Right cardiac atrium (tissue), 5 donors: ENCODE data around the gene FGF14. TPM values are rescaled to one million over a fixed set of nuclear protein-coding genes. Genes with fewer than 3 reads are reported as not detected.

ENCODE experiments used
- ATAC-seq, 2 donors: fragments of 200-7000 bp; cut with Tn5 transposase; one replicate each; pipeline versions ENCODE4 v1.8.0 to v1.9.1; 2020; ENCODE audit warnings: moderate library complexity in 2 of 2, mild to moderate bottlenecking in 1 of 2
- DNase-seq, 3 donors: peaks; one replicate each; pipeline ENCODE4 v3.0.0-alpha.2; 2020
- H3K27ac ChIP-seq: one replicate; pipeline ENCODE4 v1.5.1; 2013; ENCODE audit warnings: mild to moderate bottlenecking, low read length, control low read depth, moderate library complexity
- H3K27me3 ChIP-seq: one replicate; pipeline ENCODE4 v1.6.1; 2013; ENCODE audit not compliant: control insufficient read depth, insufficient read depth
- H3K4me1 ChIP-seq: one replicate; pipeline ENCODE4 v1.6.1; 2013; ENCODE audit warnings: low read length; ENCODE audit not compliant: control insufficient read depth, insufficient read depth
- H3K4me3 ChIP-seq: one replicate; pipeline ENCODE4 v1.5.1; 2013; ENCODE audit warnings: low read length, control low read depth
- H3K9me3 ChIP-seq: one replicate; pipeline ENCODE4 v1.6.1; 2013; ENCODE audit warnings: low read length; ENCODE audit not compliant: control insufficient read depth
- WGBS: extraction: QIAGEN DNeasy Blood & Tissue Kit; methylation state at CpG from one replicate; pipeline ENCODE4 v1.1.7; 2013; 5-methylcytosine and 5-hydroxymethylcytosine counted together
- intact Hi-C, 4 donors: fragments of 100-400 bp; cut with DNase I; formaldehyde crosslinking; loops; one replicate each; pipeline versions ENCODE4 v1.11.0 to v1.14.0; 2022 to 2023
- polyA plus RNA-seq: library from polyadenylated mRNA; stranded (reverse); fragments of 200-250 nt; gene quantifications from one replicate; pipeline ENCODE4 v1.2.3, GENCODE V29; 2013
- total RNA-seq, 4 donors: library from RNA; stranded (reverse); fragmentation: NEBNext Ultra II Directional; extraction: Animal tissue kit (Norgen Biotek cat#: 25700); gene quantifications; one replicate each; pipeline ENCODE4 v1.2.1, GENCODE V29; 2021
- donor health status: healthy with polysubstance abuse.
- donor health status: DM: no; HTN: yes; CAD: no.
- donor health status: DM: no; HTN: no; CAD: no.
- donor health status: DM: no; HTN: yes; CAD: no; lungs with severe emphysema.
- donor health status: DM: yes; HTN: yes; CAD: no.

Gene FGF14
- total and polyA plus RNA-seq, 5 donors = 0.54 to 4.9 (median 3.0) TPM

DNA sequence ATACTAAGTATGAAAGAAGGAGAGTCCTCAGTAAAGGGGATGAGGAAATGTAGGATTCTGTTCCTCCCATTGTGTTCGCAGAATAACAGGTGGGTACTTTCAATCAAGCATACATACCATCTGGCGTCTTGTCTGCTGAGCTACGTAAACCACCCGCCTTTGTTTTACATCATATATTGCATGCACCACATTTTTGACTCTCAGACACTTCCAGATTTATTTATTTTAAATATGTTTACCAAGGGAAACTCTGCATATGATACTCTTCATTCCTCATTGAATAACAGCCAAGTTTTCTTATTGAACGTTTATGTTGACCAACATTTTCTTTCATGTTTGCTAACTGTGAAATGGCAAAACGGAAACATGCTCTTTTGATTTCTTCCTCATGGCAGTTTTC is 174.1 kb downstream of the FGF14 start:
- H3K9me3 ChIP-seq = no peaks in the 10 kb centered on the region
- no peak overlapping the region for H3K27ac ChIP-seq
- no peaks in the 10 kb centered on the region for H3K4me1 ChIP-seq
- no peaks in the 10 kb centered on the region for H3K27me3 ChIP-seq
- H3K4me3 ChIP-seq = no peak overlapping the region
- intact Hi-C loops = no loop called here
- ATAC-seq = no peak
- no peak for DNase-seq
- WGBS = 70% methylated on average over 6 of the region's 6 CpGs

DNA sequence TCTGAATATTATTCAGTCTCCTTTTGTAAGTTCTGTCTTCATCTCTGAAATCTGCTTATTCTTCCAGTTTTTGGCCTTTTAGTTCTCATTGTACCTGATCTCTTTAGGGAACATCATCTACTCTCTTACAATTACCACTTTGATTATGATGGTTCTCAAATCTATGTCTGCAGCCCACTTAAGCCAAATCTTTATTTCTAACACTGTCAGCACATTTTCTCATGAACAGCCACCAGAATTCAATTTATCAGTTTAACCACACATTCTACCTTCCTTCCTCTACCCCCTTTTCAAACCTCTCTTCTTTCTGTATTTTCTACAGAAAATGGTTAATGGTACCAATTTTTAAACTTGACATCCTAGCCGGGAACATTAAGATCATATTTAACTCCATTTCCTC is 175.3 kb downstream of the FGF14 start:
- intact Hi-C loops = no loop called here
- Histone ChIP-seq H3K27ac (no peak overlapping the region), H3K4me3 (no peak overlapping the region), H3K27me3 (no peaks in the 10 kb centered on the region), H3K9me3 (no peaks in the 10 kb centered on the region), H3K4me1 (no peaks in the 10 kb centered on the region)
- ATAC-seq (no peak), DNase-seq (no peak)
- 81% methylated on average over 1 of the region's 1 CpG for WGBS

GRCh38 chr13:102225892-102226291 is 176.0 kb downstream of the FGF14 start:
- no peaks in the 10 kb centered on the region for H3K4me1 ChIP-seq
- WGBS = 44% methylated on average over 6 of the region's 6 CpGs
- DNase-seq (peak in 2 of 3 donors; percentile 46 to 53), ATAC-seq (no peak)
- H3K4me3 ChIP-seq = no peak overlapping the region
- H3K9me3 ChIP-seq = no peaks in the 10 kb centered on the region
- no peaks in the 10 kb centered on the region for H3K27me3 ChIP-seq
- H3K27ac ChIP-seq = no peak overlapping the region
- intact Hi-C loops = no loop called here

DNA sequence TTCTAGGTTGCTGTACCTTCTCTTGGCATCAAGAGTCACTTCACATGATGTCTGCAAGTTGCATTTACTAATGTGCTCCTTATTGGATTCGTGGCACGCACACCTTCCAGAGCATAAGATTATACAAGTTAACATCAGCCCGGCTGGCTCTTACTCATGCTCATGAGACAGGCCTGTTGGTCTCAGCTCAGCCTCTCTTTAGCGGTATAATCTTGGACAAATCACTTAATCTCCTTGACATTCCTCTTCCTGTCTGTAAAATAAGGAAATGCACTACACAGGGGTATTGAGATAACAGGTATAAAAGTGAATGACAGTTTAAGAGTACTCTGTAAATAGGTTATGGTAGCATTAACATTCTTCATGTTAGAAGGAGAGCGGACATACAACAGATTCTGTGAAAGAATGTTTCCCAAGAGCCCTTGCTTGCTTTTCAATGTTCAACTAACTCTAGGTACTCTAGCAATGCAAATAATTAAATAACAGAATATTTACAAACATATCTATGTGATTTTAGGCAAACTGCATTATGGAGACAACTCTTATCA is 181.1 kb downstream of the FGF14 start:
- no peak for ATAC-seq
- H3K27ac ChIP-seq = no peak overlapping the region
- H3K4me3 ChIP-seq = no peak overlapping the region
- intact Hi-C loops = no loop called here
- no peak for DNase-seq
- no peaks in the 10 kb centered on the region for H3K9me3 ChIP-seq
- 50% methylated on average over 5 of the region's 5 CpGs for WGBS
- H3K4me1 ChIP-seq = no peaks in the 10 kb centered on the region
- H3K27me3 ChIP-seq = no peaks in the 10 kb centered on the region

DNA sequence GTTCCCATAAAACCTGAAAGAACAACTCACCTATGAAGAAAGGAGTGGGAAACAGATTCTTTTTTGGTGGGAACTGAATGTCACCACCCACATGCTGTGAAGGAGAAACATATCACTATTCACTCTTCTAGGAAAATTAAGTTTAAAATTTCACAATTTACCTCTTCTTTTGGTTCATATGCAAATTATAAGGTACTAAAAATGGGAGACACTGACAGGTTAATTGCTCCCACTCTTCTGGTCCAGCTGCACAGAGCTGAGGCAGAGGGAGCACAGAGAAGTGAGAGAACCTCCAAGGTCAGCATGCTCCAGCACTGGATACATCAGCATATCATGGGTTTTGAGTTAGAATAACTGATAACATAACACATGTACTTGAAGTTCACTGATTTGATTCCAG is 186.9 kb downstream of the FGF14 start:
- ATAC-seq = no peak
- intact Hi-C loops = no loop called here
- no peaks in the 10 kb centered on the region for H3K27me3 ChIP-seq
- H3K4me1 ChIP-seq = no peaks in the 10 kb centered on the region
- no peak overlapping the region for H3K4me3 ChIP-seq
- no peaks in the 10 kb centered on the region for H3K9me3 ChIP-seq
- no peak for DNase-seq
- no peak overlapping the region for H3K27ac ChIP-seq

- H3K4me3 ChIP-seq = no peak overlapping the region
- H3K4me1 ChIP-seq = no peaks in the 10 kb centered on the region
- H3K9me3 ChIP-seq = no peaks in the 10 kb centered on the region
- no peaks in the 10 kb centered on the region for H3K27me3 ChIP-seq
- no peak overlapping the region for H3K27ac ChIP-seq
- ATAC-seq (no peak), DNase-seq (no peak)
- WGBS = 47% methylated on average over 3 of the region's 3 CpGs
- intact Hi-C loops = no loop called here
Observed at GRCh38 chr13:102212729-102213128, 189.1 kb downstream of the FGF14 start.

DNA sequence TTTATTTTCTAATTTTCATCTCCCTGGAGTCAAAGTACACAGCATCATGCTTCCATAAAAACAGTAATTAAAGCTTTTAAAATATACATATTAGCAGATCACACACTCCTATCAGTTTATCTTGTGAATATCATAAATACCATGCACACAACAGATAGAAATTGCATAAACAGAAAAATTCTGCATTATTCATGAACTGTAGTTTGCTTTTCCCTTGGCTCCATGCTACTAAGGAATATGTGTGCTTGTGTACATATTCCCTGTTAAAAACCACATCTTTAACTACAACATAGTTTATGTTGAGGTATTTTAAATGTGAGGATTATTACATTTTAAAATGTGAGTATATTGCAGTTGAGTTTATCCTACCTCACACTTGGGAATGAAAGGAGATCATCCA is 193.5 kb downstream of the FGF14 start:
- Histone ChIP-seq H3K27ac (no peak overlapping the region), H3K27me3 (no peaks in the 10 kb centered on the region), H3K9me3 (no peaks in the 10 kb centered on the region), H3K4me3 (no peak overlapping the region), H3K4me1 (no peaks in the 10 kb centered on the region)
- intact Hi-C loops = no loop called here
- no peak for DNase-seq
- no peak for ATAC-seq

DNA sequence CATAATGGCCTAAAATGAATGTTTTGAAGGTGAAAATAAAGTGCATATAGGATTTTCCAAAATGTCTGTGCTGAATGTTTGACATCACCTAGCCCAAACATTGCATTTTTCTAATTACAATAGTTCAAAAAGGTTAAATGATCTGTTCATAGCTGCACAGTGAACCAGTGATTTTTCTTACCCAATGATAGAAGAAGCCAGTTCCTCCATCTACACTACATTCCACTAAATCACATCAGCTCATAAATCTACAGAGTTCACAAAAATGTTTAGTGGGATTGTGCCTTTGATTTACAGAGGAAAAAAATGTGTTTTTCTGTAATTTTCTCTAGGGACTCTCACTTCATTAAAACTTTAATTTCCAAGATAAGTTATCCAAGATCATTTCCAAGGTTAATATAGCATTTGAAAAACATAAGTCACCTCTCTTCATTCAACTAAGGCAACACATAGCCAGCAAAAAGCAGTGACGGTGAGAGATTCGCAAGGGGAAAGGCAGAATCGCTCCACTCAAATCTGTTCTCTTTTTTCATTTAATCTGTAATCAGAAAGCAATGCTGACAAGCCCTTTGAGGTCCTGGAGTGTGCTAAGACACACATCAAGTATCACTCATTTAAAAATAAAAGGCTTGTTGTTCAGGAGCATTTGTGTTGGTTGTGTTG is 194.0 kb downstream of the FGF14 start:
- intact Hi-C loops = no loop called here
- no peak for ATAC-seq

DNA sequence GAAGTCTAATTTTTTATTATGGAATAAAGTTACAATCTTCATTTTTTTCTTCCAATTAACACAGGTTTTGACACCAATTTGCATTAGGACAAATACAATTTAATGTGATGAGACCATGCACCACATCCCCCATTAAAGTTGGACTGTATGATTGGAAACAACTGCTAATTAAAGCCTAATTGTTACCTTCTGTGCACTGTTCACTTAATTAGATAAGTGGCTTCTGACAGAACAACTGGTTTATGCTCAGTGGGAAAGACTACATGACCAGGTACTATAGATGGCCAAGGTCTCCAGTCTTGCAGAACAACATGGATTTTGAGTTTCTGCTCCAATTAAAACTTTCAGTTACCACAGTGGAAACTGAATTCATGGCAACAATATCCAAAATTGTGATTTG is 198.1 kb downstream of the FGF14 start:
- Histone ChIP-seq H3K27ac (no peak overlapping the region), H3K9me3 (no peaks in the 10 kb centered on the region), H3K27me3 (no peaks in the 10 kb centered on the region), H3K4me1 (no peaks in the 10 kb centered on the region), H3K4me3 (no peak overlapping the region)
- intact Hi-C loops = no loop called here
- no peak for ATAC-seq
- no peak for DNase-seq

More for the DNA sequence above, 194.0 kb downstream of the FGF14 start:
- no peak for DNase-seq
- WGBS = 75% methylated on average over 3 of the region's 3 CpGs
- H3K4me1 ChIP-seq = no peaks in the 10 kb centered on the region
- H3K27me3 ChIP-seq = no peaks in the 10 kb centered on the region
- no peak overlapping the region for H3K4me3 ChIP-seq
- no peak overlapping the region for H3K27ac ChIP-seq
- no peaks in the 10 kb centered on the region for H3K9me3 ChIP-seq

DNA sequence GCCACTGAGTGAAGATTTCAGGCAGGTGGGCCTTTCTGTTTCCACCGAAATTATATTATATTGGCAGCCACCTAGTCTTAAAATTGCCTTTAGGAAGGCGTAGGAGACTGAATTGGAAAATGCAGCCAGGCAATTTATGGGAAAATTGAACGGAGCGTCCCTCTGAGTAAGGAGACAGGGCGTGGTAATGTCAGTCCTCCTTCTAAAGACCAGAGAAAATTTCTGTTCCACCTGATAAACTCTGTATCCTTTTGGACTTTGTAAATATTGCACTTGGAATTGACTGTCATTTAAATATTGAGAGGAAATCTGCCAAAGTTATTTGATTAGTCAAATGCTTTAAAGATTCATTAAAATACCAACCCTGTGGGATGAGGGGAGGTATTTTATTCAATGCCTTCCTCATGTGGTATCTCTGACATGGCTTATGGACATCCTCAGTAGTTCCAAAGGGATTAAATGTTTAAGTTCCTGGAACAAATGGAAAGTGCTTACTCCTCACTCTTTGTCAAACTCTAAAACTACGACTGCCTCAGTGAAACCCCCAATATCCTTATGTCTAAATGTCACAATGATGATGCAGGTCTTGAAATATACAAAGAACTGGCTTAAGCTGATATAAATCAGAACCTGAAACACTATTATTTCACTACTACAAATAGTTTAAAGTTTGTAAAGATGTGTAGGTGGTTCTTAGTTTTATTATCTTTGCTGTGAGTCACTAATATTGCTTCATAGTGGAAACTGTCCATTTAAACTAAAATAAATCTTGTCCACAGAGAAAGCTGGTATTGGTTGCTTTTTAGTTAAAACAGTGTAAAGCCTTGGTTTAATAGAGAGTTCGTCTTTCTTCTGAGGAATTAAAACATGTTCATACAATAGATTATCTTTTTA is 203.2 kb downstream of the FGF14 start:
- H3K4me1 ChIP-seq = no peaks in the 10 kb centered on the region
- H3K27me3 ChIP-seq = no peaks in the 10 kb centered on the region
- H3K27ac ChIP-seq = no peak overlapping the region
- no peak overlapping the region for H3K4me3 ChIP-seq
- intact Hi-C loops = loop anchor here in 1 of 4 donors (5.0 kb wide), 1 partner anchor 259 kb away; no protein-coding TSS in a partner anchor
- no peaks in the 10 kb centered on the region for H3K9me3 ChIP-seq
- ATAC-seq (no peak), DNase-seq (no peak)
- WGBS = 69% methylated on average over 7 of the region's 7 CpGs

DNA sequence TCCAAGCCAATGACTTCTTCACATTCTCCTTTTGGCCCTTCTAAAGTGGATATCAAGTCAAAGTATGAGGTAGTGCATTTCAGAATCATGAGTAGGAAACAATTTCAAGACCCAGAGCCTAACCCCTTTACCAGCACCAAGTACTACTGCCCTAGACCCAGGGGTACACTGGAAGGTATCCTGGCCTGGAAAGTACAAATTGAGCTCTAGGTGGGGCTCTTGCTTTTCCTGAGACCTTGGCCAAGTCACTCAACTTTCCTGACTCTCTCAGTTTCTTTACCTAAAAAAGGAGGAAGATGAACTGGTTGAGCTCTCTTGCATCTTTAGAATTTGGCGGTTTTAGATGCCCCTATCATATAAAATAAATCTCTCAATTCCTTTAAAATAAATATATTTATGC is 204.7 kb downstream of the FGF14 start:
- Histone ChIP-seq H3K9me3 (no peaks in the 10 kb centered on the region), H3K27me3 (no peaks in the 10 kb centered on the region), H3K27ac (no peak overlapping the region), H3K4me1 (no peaks in the 10 kb centered on the region), H3K4me3 (no peak overlapping the region)
- 53% methylated on average over 1 of the region's 1 CpG for WGBS
- DNase-seq (no peak), ATAC-seq (peak; percentile 58 to 68)
- intact Hi-C loops = loop anchor here in 1 of 4 donors (5.0 kb wide), 1 partner anchor 260 kb away; no protein-coding TSS in a partner anchor
